ENCODE data around the gene CHCHD1.

- no peak for TF ChIP-seq CTCF (IDR thresholded peaks at IDR 0.05; ENCODE audit: extremely low read depth in 1 of 2, insufficient read depth in 1 of 2, low read depth in 1 of 2, low read length in 2 of 2)
- no peak for TF ChIP-seq EZH2 (IDR thresholded peaks at IDR 0.05; ENCODE audit: borderline replicate concordance, low read depth, low read length, severe bottlenecking)
- no peak for TF ChIP-seq POLR2A (IDR thresholded peaks at IDR 0.05; ENCODE audit: low read depth, low read length)
- no peak for TF ChIP-seq POLR2AphosphoS5 (IDR thresholded peaks at IDR 0.05; ENCODE audit: insufficient read depth, low read depth, low read length)
- no peak for TF ChIP-seq MYC (IDR thresholded peaks at IDR 0.05; ENCODE audit: low read depth, low read length)
- no peak for TF ChIP-seq MAX (IDR thresholded peaks at IDR 0.05; ENCODE audit: insufficient read depth, insufficient read length)
- TF ChIP-seq FOS (IDR thresholded peaks at IDR 0.05; ENCODE audit: borderline replicate concordance, insufficient read depth, low read length): no peak
- no peak for TF ChIP-seq JUN (IDR thresholded peaks at IDR 0.05; ENCODE audit: borderline replicate concordance, insufficient read depth, insufficient read length, low read depth)
These were observed 18.9 kb downstream of the CHCHD1 start for GRCh38 chr10:73800560-73801252.
